Measurements from ENCODE around the gene XKRX. TPM values are rescaled to one million over a fixed set of nuclear protein-coding genes. Genes with fewer than 3 reads are reported as not detected.
A peak's percentile ranks its signal among the peaks of the same experiment; 100 is the strongest.

The XKRX gene
- total RNA-seq, 2 experiments from 2014 or later: 0.12 TPM; not detected in 1

DNA sequence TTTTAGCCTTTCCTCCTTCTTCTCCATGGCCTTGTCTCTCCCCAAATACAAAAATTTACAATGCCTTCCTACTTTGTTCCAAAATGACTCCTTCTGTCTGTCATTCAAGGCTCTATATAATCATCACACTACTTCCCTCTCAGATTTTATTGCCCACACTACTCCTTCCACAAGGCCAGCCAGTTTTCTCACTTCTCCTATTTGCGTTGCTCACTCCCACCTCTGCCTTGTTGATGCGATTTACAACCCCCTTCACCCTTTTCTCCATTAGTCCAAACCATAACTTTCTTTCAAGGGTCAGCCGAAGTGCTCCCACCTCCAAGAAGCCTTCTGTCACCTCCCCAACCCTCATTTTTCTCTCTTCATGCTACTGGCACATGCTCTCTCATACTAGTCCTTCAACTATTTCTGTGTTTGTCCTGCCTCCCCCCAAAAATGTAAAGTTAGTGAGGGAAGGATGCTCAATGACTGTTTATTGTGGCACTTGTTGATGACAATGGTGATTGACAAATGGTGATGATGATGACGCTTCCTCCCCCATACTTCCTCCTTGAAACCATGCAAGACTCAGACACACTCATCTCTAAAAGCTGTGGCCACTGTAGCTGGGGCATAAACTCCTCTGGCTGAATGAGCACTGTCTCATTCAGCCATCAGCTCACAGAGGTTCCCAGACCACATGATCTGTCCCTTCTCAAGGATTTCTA is 2.7 kb upstream of the XKRX start:
- CTCF ChIA-PET: no interaction called here
- peak; percentile 48 for DNase-seq
- H3K4me1 Mint-ChIP-seq: peaks cover 22% of the 10 kb centered on the region
- ATAC-seq: peak; percentile 72
- peaks cover 4% of the 10 kb centered on the region for H3K27me3 Mint-ChIP-seq
- peaks cover 6% of the 10 kb centered on the region for H3K9me3 Mint-ChIP-seq (ENCODE audit: low read depth)
- H3K4me3 Mint-ChIP-seq: no peak overlapping the region
- peak overlapping the region; percentile 52 for H3K27ac Mint-ChIP-seq
- H3K36me3 Mint-ChIP-seq: peaks cover 6% of the 10 kb centered on the region

DNA sequence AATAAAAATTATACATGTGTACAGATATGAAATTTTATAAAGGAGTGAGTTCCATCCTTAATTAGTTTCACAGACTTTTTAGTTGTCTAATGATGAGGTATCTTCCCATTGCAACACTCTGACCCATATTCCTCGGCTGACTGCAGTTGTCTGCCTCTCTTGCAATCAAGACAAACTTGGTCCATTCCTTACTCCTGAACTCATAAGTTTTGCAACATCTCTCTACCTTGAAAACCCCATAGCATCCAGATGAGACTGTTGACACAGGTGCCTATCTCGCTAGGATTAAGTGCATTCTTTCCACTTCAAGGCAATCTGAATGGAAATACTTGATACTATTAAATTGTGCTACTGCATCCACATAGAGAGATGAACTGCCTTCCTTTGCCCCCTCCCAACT is 2.3 kb downstream of the XKRX start:
- no peak for ATAC-seq
- CTCF ChIA-PET: no interaction called here
- no peak for DNase-seq
- no peak overlapping the region for H3K27ac Mint-ChIP-seq
- peaks cover 4% of the 10 kb centered on the region for H3K9me3 Mint-ChIP-seq (ENCODE audit: low read depth)
- H3K4me1 Mint-ChIP-seq: peaks cover 15% of the 10 kb centered on the region
- no peak overlapping the region for H3K4me3 Mint-ChIP-seq
- peaks cover 4% of the 10 kb centered on the region for H3K36me3 Mint-ChIP-seq
- H3K27me3 Mint-ChIP-seq: peaks cover 4% of the 10 kb centered on the region

DNA sequence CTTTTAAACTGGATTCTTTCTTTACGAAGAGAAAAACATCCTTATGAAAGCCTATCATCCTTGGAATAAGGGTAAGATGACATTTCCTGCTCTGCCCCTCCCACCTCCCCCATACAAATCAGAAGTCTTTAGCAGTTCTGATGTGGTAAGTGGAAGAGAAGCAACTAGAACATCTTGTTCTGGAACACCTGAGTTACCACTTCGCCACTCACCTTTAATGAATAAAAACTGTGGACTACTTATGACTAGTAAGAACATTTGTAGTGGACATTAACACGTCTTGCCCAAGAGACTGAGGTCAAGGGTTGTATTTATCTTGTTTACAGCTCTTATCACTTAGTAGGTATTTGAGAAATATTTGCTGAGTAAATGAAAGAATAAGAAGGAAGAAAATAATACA is 4.3 kb downstream of the XKRX start:
- Mint-ChIP-seq H3K4me3 (no peak overlapping the region), H3K4me1 (peaks cover 8% of the 10 kb centered on the region), H3K27me3 (peaks cover 4% of the 10 kb centered on the region), H3K27ac (no peak overlapping the region), H3K36me3 (no peaks in the 10 kb centered on the region), H3K9me3 (ENCODE audit: low read depth) (no peaks in the 10 kb centered on the region)
- DNase-seq: no peak
- ATAC-seq: no peak
- CTCF ChIA-PET: no interaction called here

DNA sequence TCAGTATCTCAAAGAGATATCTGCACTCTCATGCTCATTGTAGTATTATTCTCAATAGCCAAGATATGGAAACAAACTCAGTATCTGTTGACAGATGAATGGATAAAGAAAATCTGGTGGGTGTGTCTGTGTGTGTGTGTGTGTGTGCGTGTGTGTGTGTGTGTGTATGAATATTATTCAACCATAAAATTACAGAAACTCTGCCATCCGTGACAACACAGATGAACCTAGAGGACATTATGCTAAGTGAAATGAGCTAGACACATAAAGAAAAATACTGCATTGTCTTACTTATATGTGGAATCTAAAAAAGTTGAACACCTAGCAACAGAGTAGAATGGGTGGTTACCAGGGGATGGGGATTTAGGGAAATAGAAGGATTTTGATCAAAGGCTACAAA is 13.2 kb downstream of the XKRX start:
- ATAC-seq (no peak), DNase-seq (no peak)
- CTCF ChIA-PET: no interaction called here
- Mint-ChIP-seq H3K27ac (no peak overlapping the region), H3K4me3 (no peak overlapping the region), H3K9me3 (ENCODE audit: low read depth) (no peaks in the 10 kb centered on the region), H3K27me3 (peaks cover 6% of the 10 kb centered on the region), H3K36me3 (no peaks in the 10 kb centered on the region), H3K4me1 (no peaks in the 10 kb centered on the region)

DNA sequence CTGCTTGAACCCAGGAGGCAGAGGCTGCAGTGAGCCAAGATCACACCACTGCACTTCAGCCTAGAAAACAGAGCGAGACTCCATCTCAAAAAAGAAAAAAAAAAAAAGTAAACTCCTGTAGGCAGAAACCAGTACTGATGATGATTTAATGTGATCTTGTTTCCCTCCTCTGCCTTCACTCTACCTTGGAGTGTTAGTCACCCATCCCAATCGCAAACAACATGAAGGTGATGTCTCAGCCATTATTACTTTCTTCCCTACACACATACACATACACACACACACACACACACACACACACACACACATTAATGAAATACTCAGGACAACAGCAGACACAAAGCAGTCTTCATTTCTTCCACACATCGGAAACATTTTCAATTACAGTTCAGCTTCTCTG is 15.6 kb downstream of the XKRX start:
- ATAC-seq (no peak), DNase-seq (no peak)
- Mint-ChIP-seq H3K36me3 (no peaks in the 10 kb centered on the region), H3K27ac (no peak overlapping the region), H3K4me3 (no peak overlapping the region), H3K4me1 (no peaks in the 10 kb centered on the region), H3K27me3 (no peaks in the 10 kb centered on the region), H3K9me3 (ENCODE audit: low read depth) (no peaks in the 10 kb centered on the region)
- CTCF ChIA-PET: no interaction called here

DNA sequence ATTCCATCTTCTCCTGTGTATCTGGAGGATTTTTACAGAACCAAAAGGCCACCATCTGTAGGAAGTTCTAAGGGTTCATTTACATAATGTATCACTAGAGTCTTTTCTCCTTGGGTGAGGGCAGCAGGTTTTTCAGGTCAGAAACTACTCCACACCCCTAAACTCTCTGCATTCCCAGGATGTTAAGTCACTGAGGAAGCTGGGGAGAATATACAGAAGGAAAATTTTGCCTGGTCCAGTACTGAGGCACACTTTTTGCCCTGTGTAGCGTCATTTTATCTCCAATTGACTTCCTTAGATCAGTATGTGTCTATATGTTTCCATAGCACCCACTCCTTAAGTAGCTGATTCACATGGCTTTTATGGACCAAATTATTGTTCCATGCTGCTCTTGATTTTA is 17.0 kb downstream of the XKRX start:
- ATAC-seq (no peak), DNase-seq (no peak)
- Mint-ChIP-seq H3K4me1 (no peaks in the 10 kb centered on the region), H3K27ac (no peak overlapping the region), H3K27me3 (no peaks in the 10 kb centered on the region), H3K9me3 (ENCODE audit: low read depth) (no peaks in the 10 kb centered on the region), H3K36me3 (no peaks in the 10 kb centered on the region), H3K4me3 (no peak overlapping the region)
- CTCF ChIA-PET: no interaction called here

DNA sequence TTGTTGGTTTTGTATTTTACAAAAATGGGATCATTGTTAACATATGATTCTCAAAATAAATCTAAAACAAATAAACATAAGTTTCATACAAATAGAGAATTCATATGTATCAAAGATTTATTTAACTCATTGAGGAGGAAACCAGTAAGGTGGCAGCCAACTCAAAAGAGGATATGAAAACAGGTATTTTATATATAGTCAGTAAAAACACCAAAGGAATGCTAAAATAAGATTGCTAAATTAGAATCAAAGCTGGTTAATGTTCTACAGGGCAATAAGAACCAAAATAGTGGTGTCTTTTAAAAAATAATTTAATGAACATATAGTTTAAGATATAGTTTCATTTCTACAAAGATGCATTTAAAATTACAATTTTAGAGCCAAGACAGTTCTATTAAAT is 23.1 kb downstream of the XKRX start:
- no peak overlapping the region for H3K27ac Mint-ChIP-seq
- DNase-seq (no peak), ATAC-seq (no peak)
- H3K4me1 Mint-ChIP-seq: no peaks in the 10 kb centered on the region
- CTCF ChIA-PET: no interaction called here
- no peak overlapping the region for H3K4me3 Mint-ChIP-seq
- H3K9me3 Mint-ChIP-seq (ENCODE audit: low read depth): no peaks in the 10 kb centered on the region
- H3K27me3 Mint-ChIP-seq: peaks cover 6% of the 10 kb centered on the region
- H3K36me3 Mint-ChIP-seq: no peaks in the 10 kb centered on the region

DNA sequence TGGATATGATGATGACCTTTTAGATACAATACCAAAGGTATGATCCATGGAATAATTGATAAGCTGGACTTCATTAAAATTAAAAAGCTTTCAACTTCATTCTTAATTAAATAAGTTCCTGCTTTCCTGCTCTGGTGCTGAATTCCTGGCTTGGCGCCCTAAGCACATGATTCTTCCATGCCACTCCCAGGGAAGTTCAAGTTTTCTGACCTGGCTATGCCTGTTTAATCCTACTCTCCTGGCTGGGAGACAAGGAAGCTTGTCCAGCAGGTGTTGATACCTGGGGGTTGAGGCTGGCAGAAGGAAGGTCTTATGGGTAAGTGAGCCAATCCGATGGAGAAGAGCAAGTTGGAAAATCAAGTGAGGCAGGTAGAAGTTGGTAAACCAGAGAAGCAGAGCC is 24.3 kb downstream of the XKRX start:
- CTCF ChIA-PET: no interaction called here
- no peak for ATAC-seq
- Mint-ChIP-seq H3K9me3 (ENCODE audit: low read depth) (no peaks in the 10 kb centered on the region), H3K4me3 (no peak overlapping the region), H3K36me3 (no peaks in the 10 kb centered on the region), H3K4me1 (no peaks in the 10 kb centered on the region), H3K27ac (no peak overlapping the region), H3K27me3 (peaks cover 6% of the 10 kb centered on the region)
- no peak for DNase-seq

DNA sequence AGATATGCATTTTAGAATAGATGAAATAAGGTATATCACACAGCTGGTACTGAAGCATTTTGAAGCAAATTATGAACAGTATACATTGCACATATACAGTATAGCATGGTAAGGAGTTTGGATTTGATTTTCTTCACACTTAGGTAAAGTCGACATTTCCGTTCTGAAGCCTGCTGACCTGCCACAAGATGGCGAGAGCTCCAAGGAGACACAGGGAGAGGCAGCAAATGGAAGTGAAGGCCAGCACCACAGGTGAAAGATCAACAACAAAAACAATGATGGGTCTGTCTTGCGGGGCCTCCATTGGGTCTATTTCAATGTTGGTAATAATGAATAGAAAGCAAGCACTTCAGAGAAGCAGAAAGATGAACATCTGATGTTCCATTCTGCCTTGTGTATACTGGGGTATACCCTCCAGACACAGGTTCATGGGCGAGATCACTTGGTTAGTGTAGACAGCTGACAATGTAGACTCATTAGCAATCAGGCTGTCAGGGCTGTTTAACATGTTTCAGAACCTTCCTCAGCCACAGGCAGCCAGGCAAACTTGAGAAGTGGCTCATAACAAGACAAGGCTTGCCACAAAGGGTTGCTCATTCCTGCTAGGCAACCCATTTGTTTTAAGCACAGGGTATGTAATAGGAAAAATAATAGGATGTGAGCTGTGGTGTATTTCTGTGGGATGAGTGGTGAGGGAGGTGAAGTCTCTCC is 33.2 kb downstream of the XKRX start:
- no peak for ATAC-seq
- no peaks in the 10 kb centered on the region for H3K4me1 Mint-ChIP-seq
- CTCF ChIA-PET: interaction anchor here (0.7 to 1.0 kb wide), 2 partner anchors 44 to 49 kb away, joined by 3 read pairs; no protein-coding TSS in a partner anchor
- no peak overlapping the region for H3K4me3 Mint-ChIP-seq
- no peaks in the 10 kb centered on the region for H3K36me3 Mint-ChIP-seq
- no peaks in the 10 kb centered on the region for H3K9me3 Mint-ChIP-seq (ENCODE audit: low read depth)
- H3K27me3 Mint-ChIP-seq: no peaks in the 10 kb centered on the region
- DNase-seq: peak; percentile 42
- H3K27ac Mint-ChIP-seq: no peak overlapping the region

DNA sequence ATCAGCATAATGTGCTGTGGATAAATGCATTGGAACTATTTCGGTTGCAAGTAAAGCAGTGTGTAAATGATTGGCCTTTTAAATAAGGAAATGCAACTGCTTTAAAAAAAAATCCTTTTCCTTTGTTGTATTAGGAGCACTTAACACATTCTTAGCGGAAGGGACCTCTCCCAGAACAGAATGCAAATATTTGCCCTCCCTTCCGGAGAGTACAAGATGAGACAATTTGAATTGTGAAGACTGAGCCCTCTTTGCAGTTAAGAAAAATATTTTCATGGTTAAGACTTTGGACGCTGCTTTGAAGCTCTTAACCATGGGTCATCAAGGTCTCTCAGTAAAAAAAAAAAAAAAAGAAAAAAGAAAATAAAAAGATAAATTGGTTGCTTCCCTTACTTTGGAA is 45.1 kb downstream of the XKRX start:
- H3K27ac Mint-ChIP-seq: no peak overlapping the region
- no peaks in the 10 kb centered on the region for H3K36me3 Mint-ChIP-seq
- no peak for ATAC-seq
- H3K9me3 Mint-ChIP-seq (ENCODE audit: low read depth): no peaks in the 10 kb centered on the region
- H3K4me1 Mint-ChIP-seq: peaks cover 9% of the 10 kb centered on the region
- CTCF ChIA-PET: no interaction called here
- H3K4me3 Mint-ChIP-seq: no peak overlapping the region
- DNase-seq: no peak
- H3K27me3 Mint-ChIP-seq: no peaks in the 10 kb centered on the region

DNA sequence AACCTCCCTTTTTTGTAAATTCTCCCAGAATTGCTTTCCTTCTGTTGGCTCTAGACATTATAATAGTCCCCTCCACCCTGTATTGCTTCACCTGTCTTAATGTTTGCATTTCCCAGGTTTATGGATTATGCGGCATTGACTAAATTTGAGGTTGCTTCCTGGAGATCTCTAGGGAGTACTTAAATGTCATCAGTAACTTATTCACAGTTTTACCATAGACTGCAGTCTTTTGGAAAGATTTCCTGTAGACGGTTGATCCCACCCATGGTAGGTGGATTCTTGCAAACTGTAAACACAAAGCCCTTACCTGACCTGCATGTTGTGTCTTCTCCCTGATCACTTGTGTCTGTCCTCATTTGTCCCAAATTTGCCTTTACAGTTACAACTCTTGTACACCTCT is 48.3 kb downstream of the XKRX start:
- Mint-ChIP-seq H3K27me3 (no peaks in the 10 kb centered on the region), H3K4me1 (peaks cover 3% of the 10 kb centered on the region), H3K9me3 (ENCODE audit: low read depth) (no peaks in the 10 kb centered on the region), H3K27ac (no peak overlapping the region), H3K4me3 (no peak overlapping the region), H3K36me3 (no peaks in the 10 kb centered on the region)
- DNase-seq (no peak), ATAC-seq (no peak)
- CTCF ChIA-PET: no interaction called here

DNA sequence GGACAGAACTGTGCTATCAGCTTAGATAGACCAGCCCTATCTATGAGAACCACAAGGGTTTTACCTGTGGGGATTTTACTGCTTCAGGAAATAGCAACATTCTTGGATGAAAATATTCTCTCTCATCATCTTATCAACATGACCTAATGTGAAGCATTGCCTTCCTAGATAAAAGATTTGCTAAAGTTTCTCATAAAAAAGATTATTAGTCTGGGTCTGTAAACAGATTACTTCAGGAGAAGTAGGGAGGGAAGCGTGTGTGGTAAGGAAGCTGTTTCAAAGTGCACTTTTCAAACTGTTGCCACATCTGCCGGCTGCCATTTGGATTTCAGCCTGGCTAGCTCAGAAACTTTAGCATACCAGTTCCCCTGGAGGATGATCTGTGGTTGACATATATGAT is 54.4 kb downstream of the XKRX start, which contains the start of gene NOX1:
NOX1 (minus strand) TSS at position 35 of the 400 bp plus-strand sequence. CDS start 220 bp downstream, outside the sequence.
- Mint-ChIP-seq H3K4me1 (peaks cover 4% of the 10 kb centered on the region), H3K27me3 (peaks cover 11% of the 10 kb centered on the region), H3K36me3 (no peaks in the 10 kb centered on the region), H3K9me3 (ENCODE audit: low read depth) (no peaks in the 10 kb centered on the region), H3K4me3 (no peak within 1 kb of the TSS), H3K27ac (no peak within 1 kb of the TSS)
- CTCF ChIA-PET: no interaction called here
- ATAC-seq: no peak
- no peak for DNase-seq

DNA sequence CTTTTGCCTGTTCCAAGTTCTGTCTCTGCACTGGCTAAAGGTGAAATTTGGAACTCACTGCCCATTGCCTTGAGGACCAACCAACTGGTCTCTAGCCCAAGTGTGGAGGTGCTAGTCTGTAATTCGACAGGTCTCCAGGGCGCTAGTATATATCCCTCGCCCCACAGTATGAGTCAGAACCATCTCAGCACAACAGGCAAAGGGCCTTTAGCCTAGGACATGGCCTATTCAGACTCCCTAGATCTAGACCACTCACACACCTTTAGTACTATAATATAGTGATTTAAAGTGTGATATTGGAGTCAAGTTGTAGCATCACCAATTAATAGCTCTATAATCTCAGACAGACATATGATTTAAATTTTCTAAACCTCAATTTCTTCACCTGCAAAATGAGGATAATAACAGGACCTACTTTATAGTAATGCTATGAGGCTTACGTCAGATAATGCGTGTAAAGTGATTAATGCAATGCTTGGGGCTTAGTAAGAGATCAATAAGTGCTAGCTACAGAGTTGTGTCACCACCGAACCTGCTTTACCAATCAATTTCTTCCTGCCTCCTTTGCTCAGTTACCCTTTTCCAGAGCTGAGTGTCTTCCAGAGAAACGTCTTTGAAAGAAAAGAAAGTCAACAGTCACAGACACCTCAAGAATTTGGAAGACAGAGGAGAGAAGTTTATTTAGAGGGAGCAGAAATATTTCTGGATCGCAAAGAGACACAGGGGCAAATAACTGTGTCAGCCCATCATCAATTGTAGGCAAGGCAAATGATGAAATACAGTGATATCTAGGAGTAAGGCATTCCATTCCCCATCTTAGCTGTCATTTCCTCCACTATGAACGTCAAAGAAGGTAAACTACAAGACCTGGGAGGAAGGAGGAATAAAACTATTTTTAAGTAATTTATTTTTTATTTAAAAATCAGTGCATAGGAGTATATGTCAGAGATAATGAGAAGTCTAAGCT is 56.8 kb downstream of the XKRX start:
- Mint-ChIP-seq H3K4me3 (no peak overlapping the region), H3K4me1 (peaks cover 4% of the 10 kb centered on the region), H3K9me3 (ENCODE audit: low read depth) (no peaks in the 10 kb centered on the region), H3K27me3 (peaks cover 14% of the 10 kb centered on the region), H3K36me3 (no peaks in the 10 kb centered on the region), H3K27ac (no peak overlapping the region)
- DNase-seq: no peak
- CTCF ChIA-PET: no interaction called here
- no peak for ATAC-seq

Data from activated CD8-positive, alpha-beta memory T cell treated with anti-CD3 and anti-CD28 coated beads, Interleukin-2, amount 10 ng/mL, durations not matched to agents 7 days and 5 days (primary cell).